Endothelial cell of hepatic sinusoid (primary cell): ENCODE results near the gene RFPL4A.
"Not testable (repeated sequence)": the region's sequence is repeated elsewhere in the genome, so short reads cannot be mapped to it uniquely, and the experiment has no call there.

Experiments
- in situ Hi-C: cut with HindIII; loops from 2 replicates; pipeline ENCODE4 v1.10.0; 2017; ENCODE audit warnings: low sequenced_read_pairs

RFPL4A gene

GRCh38 chr19:55758797-55759196 lies at the start of gene RFPL4A:
Gene RFPL4A (plus strand): TSS chr19:55759097. CDS start chr19:55761801, 2,704 bp downstream.
- in situ Hi-C loops, result not testable (repeated sequence)

DNA sequence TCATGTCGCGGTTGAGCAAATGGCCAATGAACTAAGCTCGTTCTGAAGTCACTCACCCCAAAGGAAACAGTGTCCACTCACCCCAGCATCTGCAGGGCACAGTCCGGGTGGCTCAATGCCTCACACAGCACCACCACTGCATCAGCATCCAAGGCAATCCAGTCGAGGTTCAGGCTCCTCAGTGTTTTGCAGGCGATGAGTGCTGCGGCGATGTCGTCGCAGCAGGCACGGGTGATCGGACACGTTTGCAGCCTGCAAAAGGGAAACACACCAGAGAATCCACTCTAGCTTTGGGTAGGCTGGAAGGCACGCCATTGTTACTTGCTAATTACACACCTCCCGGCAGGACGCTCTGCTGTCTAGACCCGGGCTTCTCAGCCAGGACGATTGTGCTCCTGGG lies 47.2 kb upstream of the RFPL4A start:
- in situ Hi-C loops, result no loop called here

DNA sequence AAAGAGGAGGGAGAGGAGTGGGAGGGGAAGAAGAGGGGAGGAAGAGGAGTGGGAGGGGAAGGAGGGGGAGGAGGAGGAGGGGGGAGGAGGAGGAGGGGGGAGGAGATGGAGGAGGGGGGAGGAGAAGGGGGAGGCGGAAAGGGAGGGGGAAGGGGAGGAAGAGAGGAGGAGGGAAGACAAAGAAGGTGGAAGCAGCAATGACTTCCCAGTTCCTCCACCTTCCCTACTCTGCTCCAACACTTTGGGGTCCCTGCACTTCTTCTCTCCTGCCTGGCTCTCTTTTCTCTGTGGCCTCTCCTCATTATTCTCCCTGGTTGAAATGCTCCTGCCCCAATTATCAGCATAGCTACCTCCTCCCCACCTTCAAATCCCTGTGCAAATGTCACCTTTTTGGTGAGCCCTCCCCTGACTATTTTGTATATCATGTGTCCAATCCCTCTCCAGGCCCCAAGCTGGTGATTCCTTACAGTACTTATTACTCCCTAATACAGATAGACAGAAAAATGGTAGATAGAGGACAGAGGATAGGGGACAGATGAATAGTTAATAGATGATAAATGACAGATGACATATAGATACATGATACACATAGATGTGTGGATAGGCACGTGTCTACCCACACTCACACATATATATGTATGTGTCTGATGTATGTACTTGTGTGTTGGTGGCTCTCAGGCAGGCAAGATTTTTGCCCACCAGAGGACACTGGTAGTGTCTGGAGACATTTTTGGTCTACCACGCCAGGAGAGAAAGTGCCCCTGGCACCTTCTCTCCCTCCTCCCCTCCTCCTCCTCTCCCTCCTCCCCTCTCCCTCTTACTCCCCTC lies 45.9 kb upstream of the RFPL4A start:
- in situ Hi-C loops, result no loop called here

- in situ Hi-C loops, result no loop called here
These were observed 42.4 kb upstream of the RFPL4A start for GRCh38 chr19:55716531-55716930.

DNA sequence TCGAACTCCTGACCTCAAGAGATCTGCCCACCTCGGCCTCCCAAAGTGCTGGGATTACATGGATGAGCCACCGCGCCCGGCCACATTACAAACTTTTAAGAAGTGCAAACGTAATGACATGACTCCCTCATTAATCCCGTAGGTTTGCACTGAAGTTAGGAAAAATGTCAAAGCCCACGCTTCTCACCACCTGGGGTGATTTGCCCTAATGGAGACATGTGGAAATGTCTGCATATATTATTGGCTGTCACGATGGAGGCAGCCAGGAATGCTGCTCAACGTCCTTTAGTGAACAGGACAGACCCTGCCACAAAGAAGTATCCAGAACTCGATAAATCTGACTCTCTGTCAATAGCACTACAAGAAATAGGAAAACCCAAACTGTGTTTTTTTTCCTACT lies 41.6 kb upstream of the RFPL4A start:
- in situ Hi-C loops, result no loop called here

DNA sequence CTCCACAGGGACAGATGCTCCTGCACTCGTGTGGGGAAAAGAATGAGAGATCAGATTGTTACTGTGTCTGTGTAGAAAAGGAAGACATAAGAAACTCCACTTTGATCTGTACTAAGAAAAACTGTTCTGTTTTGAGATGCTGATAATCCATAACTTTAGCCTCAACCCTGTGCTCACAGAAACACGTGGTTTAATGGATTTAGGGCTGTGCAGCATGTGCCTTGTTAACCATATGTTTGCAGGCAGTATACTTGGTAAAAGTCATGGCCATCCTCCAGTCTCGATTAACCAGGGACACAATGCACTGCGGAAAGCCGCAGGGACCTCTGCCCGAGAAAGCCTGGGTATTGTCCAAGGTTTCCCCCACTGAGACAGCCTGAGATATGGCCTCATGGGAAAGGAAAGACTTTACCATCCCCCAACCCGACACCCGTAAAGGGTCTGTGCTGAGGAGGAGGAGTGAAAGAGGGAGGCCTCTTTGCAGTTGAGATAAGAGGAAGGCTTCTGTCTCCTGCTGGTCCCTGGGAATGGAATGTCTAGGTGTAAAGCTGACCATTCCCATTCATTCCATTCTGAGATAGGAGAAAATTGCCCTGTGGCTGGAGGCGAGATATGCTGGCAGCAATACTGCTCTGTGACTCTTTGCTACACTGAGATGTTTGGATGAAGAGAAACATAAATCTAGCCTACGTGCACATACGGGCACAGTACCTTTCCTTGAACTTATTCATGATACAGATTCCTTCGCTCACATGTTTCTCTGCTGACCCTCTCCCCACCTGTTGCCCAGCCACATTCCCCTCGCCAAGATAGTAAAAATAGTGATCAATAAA lies 40.8 kb upstream of the RFPL4A start:
- in situ Hi-C loops, result not testable (repeated sequence)

DNA sequence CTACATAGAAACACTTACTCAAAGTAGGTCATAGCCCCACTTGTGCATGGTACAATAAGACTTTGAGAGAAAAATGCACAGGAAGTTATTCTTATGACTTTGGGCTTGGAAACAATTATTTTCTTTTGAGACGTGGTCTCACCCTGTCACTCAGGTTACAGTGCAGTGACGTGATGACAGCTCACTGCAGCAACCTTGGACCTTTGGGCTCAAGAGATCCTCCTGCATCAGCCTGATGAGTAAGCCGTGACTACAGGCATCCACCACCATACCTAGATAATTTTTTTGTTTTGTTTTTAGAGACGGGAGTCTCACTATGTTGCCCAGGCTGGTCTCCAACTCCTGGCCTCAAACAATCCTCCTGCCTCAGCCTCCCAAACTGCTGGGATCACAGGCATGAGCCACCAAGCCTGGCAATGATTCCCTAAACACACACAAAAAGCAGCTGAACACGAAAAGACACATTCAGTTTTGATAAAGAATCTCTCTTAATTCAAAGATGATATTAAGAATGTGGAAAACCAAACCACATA lies 38.6 kb upstream of the RFPL4A start:
- in situ Hi-C loops, result no loop called here

DNA sequence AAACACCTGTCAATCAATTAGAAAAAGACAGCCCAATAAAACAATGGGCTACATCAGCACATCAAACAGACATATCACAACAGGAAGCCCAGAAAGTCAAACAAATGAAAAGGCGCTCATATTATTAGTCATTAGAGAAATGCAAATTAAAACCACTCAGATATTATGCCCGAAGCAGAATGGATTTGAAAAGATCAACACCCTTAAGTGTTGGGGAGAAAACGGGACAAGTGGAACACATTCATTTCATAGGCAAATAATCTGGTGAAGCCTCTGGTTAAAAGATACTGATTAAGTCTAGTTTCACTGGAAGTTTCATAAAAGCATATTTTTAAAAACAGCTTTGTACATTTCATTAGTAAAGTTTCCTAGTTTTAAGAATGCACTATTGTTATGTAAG lies 38.1 kb upstream of the RFPL4A start:
- in situ Hi-C loops, result no loop called here

- in situ Hi-C loops, result no loop called here
These were observed 35.4 kb upstream of the RFPL4A start for GRCh38 chr19:55723491-55723890.

DNA sequence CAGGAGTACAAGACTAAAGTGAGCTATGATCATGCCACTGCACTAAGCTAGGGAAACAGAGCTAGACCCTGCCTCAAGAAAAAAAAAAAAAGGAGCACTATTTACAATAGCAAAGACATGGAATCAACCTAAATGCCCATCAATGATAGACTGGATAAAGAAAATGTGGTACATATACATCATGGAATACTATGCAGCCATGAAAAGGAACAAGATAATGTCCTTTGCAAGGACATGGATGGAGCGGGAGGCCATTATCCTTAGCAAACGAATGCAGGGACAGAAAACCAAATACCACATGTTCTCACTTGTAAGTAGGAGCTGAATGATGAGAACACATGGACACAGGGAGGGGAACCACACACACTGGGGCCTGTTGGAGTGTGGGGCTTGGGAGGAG lies 28.5 kb upstream of the RFPL4A start:
- in situ Hi-C loops, result not testable (repeated sequence)

DNA sequence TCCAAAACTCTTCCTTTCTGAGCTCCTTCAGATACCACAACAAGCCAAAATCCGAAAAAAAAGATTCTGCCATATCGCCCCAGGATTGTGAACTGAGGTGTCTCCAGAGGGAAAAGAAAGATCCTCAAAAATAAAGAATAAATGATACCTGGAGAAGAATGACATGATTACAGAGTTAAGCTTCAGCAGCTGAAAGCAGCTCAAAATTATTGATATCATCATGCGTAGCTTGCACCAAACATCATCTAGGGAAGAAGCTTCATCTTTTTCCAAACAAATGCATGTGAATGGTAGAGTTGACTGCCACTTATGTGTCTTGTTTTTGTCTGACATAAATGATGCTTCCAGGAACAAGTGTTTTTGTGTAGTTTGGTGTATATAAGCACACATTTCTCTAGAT lies 20.6 kb upstream of the RFPL4A start, which contains the start of gene NLRP9:
NLRP9 (minus strand) TSS at position 101 of the 400 bp plus-strand sequence; CDS start at position 73, 28 bp downstream.
- in situ Hi-C loops, result no loop called here

DNA sequence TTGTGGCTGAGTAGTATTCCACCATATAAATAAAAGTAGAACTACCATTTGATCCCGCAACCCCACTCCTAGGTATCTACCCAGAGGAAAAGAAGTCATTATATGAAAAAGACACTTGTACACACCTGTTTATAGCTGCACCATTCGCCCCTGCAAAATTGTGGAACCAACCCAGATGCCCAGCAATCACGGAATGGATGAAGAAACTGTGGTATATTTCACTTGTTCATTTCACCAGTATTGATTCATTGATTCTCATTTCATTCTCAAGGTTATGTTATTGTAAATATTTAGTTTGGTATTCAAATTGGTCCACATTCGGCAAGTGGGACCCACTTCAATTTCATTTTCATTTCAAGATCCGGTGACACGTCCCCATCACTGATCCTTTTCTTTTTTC lies 8.2 kb upstream of the RFPL4A start:
- in situ Hi-C loops, result no loop called here

DNA sequence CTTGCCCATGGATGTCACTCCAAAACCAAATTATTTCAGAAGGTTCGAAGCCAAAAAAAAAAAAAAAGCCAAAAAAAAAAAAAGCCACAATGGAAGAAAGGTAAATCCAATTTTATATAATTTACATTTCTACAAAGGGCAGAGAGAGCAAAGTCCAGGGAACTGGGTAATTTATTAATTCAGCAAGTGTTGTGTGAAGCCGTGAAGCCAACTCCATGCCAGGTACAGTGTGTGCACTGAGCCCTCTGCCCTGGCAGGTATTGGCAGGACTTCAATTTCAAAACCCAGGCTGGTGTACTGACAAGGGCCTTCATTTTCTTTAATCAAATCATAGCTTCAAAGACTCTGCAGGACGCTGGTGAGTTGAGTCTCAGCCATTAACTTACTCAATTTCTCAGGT lies 5.5 kb upstream of the RFPL4A start:
- in situ Hi-C loops, result no loop called here

DNA sequence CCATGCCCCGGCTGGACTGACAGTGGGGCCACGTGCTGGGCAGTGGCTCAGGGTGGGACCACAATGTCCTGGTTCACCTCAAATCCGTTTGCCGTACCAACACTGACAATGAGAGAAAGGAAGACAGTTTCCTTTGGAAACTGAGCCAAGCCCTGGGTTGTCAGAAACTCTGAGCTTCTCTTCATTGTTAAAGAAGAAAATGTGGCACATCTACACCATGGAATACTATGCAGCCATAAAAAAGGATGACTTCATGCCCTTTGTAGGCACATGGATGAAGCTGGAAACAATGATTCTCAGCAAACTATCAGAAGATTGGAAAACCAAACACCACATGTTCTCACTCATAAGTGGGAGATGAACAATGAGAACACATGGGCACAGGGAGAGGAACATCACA lies 2.1 kb upstream of the RFPL4A start:
- in situ Hi-C loops, result not testable (repeated sequence)

GRCh38 chr19:55766466-55766865 lies 7.6 kb downstream of the RFPL4A start:
- in situ Hi-C loops, result no loop called here

DNA sequence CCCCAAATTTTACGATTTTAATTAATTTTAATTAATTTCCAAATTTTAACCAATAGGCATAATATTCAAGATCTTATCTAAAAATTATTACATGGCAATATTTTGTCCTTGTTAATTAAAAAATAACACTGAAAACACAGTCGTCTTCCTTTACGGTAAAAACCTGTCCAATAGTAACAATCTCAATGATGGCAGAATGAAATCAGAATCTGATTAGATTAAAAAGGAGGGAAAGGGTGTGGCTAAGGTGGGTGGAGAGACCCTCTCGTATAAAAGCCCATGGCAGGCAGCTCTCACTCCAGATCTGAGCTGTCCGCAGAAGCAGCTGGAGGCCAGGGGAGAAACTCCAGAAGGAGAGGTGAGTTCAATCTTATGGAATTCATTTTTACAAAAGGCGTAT lies 9.9 kb downstream of the RFPL4A start, which contains the start of gene RFPL4AL1:
RFPL4AL1 (plus strand) TSS at position 301 of the 400 bp plus-strand sequence. CDS start 2,687 bp downstream, outside the sequence.
- in situ Hi-C loops, result not testable (repeated sequence)

- in situ Hi-C loops, result not testable (repeated sequence)
These were observed 10.7 kb downstream of the RFPL4A start for GRCh38 chr19:55769632-55770031.

DNA sequence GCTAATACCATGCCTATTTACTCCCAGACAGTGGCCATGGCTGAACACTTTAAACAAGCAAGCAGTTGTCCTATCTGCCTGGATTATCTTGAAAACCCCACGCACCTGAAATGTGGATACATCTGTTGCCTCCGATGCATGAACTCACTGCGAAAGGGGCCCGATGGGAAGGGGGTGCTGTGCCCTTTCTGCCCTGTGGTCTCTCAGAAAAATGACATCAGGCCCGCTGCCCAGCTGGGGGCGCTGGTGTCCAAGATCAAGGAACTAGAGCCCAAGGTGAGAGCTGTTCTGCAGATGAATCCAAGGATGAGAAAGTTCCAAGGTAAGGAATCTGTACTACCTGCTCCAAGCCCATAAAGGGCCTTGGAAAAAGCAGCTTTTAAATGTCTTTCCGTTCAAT lies 18.6 kb downstream of the RFPL4A start:
- in situ Hi-C loops, result no loop called here

DNA sequence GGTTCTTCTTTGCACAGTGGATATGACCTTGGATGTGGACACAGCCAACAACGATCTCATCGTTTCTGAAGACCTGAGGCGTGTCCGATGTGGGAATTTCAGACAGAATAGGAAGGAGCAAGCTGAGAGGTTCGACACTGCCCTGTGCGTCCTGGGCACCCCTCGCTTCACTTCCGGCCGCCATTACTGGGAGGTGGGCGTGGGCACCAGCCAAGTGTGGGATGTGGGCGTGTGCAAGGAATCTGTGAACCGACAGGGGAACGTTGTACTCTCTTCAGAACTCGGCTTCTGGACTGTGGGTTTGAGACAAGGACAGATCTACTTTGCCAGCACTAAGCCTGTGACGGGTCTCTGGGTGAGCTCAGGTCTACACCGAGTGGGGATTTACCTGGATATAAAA lies 19.4 kb downstream of the RFPL4A start:
- in situ Hi-C loops, result no loop called here

GRCh38 chr19:55781112-55781511 lies 22.2 kb downstream of the RFPL4A start:
- in situ Hi-C loops, result no loop called here

- in situ Hi-C loops, result no loop called here
These were observed 36.1 kb downstream of the RFPL4A start for GRCh38 chr19:55795021-55795420.
